NCI-H748 treated with DMSO at 0.1 percent for 48 hours (cell line): ENCODE measurements around the gene CELF3.
A peak's percentile ranks its signal among the peaks of the same experiment; 100 is the strongest.
"Not testable (repeated sequence)": the region's sequence is repeated elsewhere in the genome, so short reads cannot be mapped to it uniquely, and the experiment has no call there.

Experiments
- DNase-seq: peaks from one replicate; lab custom pipeline; 2025; lab: John Stamatoyannopoulos, UW

CELF3 gene

DNA sequence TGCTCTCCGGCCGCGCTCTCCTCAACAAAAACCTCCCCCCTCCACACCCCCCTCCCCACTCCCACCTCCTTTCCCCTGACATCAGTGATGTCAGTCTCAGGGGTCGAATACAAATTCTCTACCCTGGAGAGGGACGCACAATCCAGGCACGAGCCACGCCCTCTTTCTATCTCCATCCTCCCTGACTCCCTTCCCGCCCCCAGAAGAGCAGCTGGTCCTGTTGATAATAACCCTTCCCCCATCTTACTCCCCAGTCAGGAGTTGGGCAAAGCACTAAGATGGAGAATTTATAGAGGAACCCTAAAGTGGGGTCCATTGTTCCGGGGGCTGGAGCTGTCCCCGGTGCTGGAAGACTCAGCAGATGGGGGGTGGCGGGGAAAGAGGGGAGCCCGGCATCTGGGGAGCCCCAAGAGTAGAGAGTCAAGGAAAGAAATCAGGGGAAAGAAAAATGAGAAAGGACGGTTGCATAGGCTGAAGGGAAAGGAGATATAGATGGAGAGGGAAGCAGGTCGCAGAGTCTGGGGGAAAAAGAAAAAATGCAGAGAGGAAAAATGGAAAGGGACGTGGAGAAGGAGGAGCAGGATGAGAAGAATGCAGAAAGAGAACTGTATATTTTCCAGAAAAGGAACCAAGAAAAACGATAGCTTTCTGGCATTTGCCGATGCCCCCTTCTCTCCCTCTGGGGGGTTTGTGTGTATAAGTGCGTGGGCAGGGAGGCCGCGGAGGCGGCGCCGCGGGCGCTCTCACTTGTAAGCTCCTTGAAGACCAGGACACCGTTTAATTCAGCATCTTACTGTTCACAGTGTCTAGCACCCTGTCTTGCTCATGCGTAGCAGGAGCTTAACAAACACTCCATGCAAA is at the start of gene CELF3:
Gene CELF3 (minus strand): TSS at position 33 of the 861 bp plus-strand sequence. CDS start 783 bp downstream, outside the sequence.
- peak; percentile 97 for DNase-seq

DNA sequence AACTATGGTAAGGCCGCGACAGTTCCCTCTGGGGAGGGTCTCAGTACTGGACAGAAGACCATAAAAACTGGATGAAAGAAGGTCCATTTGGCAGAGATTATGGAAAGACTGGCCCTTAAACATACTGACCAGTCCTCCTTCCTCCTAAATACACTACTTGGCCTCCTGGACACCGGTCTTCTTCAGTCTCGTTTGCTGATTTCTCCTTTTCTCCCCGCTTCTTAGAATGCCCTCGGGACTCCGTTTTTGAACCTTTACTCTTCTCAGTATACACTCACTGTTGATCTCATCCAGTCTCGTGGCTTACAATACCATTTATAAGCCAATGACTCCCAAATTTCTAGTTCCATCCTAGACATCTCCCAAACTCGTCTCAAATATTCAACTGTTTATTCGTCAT is 47.4 kb upstream of the CELF3 start:
- no peak for DNase-seq

DNA sequence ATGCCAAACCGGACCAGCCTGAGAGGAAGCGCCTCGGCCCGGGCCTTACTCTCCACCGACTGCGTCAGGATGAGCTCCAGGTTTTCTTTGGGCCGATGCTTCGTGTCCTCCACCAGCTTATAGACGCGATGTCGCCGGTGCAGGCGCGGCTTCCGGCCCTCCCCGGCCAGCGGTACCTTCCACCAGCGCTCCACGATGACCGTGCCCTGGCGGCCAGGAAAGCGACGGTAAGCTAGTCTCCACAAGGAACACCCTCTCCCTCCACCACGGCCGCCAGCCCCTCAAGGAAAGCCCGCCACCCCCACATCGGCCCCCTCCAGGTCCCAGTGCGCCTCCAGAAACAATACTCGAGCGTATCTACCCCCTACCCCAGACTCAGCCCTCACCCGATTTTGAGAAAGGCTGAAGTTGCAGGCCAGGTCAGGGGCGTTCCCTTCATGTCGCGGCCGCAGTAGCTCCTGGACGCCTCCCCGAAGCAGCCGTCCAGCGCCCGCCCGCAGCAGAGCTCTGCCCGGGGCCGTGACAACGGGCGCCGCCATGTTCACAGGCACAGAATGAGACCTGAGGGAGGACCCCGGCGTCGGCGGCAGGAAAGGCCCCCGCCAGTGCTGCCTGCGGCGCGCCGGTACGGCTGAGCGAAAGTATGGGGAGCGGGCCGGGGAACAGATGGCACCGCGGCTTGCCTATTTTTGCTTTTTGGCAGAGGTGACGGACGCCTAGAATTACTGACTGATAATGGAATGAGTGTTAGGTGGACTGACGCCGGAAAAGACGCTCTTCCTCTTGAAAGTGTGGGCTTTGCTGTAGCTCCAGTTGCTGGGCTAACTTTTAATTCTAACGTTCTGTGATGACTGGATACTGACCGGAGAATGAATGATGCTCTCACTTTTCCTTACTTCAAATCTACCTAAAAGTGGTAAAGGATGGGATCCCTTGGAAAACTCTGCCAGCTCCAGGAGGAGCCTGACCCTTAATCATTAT is 46.6 kb upstream of the CELF3 start, which contains the start of gene MRPL9:
Gene MRPL9 (minus strand): TSS at position 556 of the 981 bp plus-strand sequence. CDS start 17 bp downstream, at position 539.
- DNase-seq = peak; percentile 36

DNA sequence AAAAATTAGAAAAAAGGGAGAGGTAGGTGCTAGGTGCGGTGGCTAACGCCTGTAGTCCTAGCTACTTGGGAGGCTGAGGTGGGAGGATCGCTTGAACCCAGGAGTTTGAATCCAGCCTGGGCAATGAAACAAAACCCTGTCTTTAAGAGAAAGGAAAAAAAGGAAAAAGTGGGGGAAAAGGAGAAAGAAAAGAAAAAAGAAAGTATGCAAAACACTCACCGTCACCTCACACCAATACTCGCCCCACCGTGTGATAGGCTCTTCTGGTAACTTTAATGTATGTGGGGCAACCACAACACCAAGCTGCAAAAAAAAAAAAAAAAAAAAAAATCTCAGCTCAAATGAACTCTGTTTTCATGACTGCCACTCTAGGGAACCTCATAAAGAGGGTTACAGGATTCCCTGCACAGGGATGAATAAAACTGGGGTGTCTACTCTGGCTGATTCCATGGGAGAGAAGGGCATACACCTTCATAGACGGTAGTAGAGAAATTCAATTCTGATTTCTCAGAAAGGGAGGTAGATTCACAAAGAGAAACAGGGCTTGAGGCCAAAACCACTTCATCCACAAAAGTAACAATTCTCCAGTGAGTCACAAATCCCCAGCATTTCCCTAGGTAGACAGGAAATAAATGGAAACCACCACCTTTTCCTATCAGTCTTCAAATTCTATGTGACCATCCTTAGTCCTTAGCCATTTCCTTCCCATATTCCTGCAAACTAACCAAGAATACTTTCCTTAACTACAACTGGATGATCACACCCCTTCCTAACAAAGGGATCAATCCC is 44.2 kb upstream of the CELF3 start:
- no peak for DNase-seq

DNA sequence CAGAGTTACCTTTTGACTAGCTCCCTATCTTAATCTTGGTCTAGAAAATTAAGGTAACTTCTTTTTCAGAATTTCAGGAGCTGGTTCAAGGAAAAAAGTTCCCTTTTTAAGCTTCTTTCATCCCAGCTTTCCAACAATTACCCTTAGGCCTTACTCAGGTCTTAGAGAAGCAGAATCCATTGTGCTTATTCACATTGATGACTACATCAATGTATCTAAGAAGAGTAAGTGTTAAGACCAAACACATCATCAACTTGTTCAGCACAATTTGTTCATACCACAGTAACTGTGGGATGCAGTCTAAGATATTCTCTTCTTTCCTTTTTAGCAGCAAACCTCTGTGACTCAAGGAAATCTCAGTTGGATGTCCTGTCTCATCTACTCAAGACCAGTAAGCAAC is 42.6 kb upstream of the CELF3 start:
- no peak for DNase-seq

DNA sequence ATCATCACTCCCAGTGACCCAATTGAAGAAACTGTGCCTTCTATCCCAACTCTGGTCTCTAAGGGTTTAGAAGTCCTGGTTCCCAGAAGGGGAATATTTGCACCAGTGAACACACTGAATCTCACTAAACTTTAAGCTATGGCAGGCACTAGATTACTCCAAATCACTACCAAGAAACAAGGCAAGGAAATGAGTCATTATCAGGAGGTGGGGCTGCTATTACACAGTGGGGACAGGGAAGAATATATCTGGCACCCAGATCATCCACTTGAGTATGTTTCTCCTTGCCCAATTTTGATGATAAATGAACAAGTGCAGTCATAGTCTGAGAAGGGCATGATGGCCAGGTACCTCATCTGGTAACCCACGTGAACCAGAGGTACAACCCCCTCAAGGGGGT is 39.7 kb upstream of the CELF3 start:
- no peak for DNase-seq

DNA sequence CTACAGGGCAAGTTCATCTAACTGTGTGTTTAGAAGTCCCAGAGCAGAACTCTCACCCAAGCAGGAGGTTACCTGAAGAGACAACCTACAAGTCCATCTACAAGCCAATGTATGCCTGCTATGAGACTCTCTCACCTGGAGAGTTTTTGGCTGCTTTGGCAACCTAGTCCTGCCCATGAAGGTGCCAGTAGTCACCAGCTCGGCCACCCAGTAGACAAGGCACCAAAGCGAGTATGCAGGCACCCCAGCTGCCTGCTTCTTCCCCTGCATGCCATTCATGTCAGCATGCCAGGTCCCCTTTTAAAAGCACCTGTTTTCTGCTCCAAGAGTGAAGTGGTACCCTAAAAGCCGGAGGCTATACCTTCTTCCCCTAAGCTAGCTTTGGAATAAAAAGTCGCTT is 24.9 kb upstream of the CELF3 start:
- DNase-seq = no peak

DNA sequence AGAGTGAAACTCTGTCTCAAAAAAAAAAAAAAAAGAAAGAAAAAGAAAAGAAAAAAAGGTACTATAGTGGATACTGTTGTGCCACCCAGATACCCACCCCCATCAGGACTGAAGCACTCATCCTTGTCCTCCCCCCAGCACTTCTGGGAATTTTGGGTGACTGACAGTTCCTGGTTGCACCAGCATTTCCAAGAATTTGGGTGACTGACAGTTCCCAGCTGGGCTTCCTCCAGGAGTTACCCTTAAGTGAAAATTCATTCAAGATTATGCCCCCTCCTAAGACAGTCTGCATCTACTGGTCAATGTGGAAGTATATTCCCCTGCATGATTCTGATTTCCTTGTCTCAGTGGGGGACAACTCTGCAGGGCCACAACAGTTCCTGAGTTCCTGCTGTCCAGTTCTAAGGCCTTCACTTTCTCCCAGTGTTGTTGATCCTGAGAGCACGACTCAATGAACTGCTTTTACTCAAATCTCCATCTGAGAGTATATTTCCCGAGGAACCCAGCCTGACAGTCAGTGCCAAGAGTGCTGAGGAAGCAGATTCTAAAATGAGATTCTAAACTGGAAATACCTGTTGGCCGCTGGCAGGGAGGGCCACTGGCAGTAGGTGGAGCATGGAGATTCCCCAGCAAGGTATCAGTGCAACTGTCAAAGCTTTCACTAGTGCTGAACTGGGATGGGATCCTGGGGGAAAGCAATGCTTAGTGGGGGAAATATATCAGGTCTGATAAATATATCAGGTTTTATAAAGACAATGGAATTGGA is 23.2 kb upstream of the CELF3 start:
- no peak for DNase-seq

DNA sequence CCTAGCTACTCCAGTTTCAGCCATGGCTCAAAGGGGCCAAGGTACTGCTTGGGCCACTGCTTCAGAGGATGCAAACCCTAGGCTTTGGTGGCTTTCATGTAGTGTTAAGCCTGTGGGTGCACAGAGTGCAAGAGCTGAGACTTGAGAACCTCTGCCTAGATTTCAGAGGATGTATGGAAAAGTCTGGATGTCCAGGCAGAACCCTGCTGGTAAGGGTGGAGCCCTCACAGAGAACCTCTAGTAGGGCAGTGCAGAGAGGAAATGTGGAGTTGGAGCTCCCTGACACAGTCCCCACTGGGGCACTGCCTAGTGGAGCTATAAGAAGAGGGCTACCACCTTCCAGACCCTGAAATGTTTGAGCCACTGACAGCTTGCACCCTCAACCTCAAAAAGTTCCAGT is 20.9 kb upstream of the CELF3 start:
- DNase-seq = no peak

DNA sequence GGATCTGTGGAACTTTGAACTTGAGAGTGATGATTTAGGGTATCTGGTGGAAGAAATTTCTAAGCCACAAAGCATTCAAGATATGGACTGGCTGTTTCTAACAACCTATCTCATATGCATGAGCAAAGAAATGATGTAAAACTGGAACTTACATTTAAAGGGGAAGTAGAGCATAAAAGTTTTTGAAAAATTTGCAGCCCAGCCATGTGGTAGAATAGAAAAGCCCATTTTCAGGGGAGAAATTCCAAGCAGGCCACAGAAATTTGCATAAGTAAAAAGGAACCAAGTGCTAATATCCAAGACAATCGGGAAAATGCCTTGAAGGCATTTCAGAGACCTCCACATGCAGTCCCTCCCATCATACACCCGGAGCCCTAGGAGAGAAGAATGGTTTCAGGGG is 20.4 kb upstream of the CELF3 start:
- no peak for DNase-seq

DNA sequence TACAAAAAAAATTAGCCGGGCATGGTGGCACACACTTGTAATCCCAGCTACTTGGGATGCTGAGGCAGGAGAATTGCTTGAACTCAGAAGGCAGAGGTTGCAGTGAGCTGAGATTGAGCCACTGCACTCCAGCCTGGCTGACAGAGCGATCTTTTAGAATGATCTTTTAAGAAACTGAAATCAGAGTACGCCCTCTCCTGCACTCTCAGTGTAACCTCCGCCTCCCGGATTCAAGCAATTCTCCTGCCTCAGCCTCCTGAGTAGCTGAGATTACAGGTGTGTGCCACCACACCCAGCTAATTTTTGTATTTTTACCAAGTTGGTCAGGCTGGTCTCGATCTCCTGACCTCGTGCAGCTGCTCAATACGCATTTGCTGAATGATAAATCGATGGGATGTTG is 17.4 kb upstream of the CELF3 start:
- DNase-seq = not testable (repeated sequence)

DNA sequence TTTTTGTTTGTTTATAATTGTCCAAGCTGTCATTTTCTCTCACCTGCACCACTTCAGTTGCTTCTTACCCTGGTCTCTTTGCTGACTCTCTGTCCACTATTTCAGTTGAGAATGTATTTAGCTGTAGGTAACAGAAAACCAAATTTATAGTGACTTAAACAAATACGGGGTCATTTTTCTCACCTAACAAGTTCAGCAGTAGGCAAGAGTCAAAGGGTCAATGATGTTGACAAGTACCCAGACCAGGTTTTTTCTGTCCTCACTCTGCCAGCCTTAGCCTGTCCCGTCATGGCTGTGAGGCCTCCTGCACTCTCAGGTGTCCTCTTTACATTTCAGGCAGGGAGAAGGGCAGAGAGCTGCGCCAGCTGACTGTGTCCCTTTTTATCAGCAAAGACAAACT is 16.5 kb upstream of the CELF3 start:
- DNase-seq = no peak

DNA sequence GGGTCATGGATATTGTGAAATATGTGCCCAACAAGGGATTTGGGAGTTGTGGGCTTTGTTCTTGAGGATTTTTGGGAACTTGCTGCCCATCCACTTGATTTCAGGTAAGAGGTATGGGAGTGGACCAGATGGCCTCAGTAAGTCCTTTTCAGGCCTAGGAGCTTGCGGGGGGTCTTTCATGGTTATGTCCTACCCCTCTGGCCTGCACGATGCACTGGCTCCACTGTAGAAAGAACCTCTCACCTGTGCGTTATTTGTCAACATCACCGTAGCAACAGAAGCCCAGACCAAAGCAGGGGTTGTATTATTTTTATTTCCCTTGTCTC is 13.3 kb upstream of the CELF3 start:
- no peak for DNase-seq

DNA sequence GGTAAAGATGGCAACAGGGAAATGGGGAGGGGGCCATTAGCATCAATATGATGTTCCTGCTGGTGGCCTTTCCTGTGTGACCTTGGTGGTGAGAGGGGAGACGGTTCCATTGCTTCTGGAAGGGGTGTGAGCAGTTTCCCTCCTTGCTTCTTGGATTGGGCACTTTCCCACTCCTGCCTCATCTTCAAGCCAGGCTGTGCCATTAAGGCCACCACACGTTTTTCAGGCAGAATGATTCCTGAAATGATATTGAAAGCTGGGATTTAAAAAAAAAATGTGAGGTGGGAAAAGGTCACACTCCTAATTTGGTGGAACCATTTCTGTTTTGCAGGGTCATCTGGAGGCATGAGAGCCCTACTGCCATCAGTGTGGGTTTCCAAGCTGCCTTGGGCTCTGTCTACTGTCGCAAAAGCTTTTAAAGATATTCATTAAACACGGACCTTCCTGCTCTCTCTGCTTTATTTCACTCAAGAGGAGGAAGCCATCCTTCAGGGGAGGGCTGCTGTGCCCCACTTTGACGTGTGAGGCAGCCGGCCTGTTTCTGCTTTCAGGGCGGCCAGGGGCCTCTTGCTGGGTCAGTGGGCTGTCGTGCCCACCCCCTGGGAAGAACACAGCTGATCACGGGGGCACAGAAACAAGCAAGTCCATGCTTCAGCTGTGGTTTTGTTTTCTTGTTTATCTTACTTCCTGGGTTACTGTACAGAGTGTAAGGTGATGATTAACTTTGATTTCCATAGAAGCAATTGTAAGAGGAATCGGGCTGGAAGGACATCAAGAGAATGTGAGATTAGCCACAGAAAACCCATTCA is 12.8 kb upstream of the CELF3 start:
- DNase-seq = no peak

DNA sequence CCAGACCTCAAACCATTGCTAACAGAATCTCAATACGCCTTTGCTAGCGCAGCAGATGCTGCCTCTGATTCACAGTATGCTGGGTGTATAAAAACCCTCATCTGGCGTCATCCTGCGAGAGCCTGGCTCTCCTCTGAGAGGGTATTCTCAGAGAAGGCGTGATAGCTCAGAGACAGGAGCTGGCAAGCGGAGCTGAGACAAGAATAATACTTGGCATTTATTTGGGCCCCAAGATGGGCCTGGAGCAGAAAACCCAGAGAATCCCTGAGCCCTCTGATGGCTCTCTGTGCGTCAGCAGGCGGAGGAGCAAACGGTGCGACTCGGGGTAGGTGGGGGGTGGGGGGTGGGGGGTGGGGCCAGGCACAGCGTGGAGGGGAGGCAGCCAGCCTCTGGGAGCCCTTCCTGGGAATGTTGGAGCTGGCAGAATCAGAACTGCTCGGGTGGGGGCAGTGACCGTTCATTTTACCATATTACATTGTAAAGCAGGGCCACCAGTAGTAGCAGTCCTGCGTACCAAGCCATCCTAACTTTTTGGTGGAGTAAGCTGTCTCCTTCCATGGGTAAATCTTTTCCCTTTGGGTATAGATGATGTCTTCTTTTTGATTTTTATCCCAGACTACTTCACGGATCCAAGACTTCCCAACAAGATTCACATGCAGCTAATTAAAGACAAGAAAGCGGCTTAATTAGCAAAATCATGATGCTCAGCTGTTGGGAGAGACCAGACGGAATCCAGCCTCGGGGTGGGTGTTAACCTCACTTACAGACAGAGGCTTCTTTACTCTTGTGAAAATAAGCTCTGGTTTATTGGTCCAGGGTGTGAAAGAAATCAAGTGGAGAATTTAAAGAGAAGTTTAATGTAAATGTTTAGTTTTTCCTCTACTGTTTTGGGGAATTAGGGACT is 11.8 kb upstream of the CELF3 start:
- no peak for DNase-seq

DNA sequence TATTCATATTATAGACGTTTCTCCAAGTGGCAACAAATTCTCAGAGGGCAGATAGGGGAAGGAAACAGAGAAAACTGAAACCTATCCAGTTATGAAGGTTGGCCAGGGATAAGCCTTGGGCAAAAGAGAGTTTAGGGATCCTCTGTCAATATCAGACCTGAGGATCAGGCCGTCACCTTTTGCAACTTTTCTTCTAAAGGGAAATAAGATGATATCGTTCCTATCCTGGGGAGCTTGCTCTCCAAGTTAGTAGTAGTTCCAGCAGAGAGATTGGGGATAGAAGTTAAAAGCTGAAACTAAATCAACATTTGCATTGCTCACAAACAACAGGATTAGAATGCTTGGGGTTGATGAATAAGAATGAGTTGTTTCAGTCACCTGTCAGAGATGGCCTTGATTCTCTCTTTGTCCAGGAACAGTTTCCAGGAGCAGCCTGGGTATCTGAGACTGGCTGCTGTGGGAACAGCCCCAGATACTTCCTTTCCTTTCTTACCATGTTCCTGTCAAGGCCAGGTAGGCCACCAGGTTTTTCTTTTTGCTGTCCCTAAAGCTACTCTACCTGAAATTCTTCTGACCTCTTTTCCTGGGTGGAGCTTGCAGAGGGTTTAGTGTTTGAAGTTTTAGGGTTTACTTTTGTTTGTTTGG is 7.2 kb upstream of the CELF3 start:
- DNase-seq = no peak

DNA sequence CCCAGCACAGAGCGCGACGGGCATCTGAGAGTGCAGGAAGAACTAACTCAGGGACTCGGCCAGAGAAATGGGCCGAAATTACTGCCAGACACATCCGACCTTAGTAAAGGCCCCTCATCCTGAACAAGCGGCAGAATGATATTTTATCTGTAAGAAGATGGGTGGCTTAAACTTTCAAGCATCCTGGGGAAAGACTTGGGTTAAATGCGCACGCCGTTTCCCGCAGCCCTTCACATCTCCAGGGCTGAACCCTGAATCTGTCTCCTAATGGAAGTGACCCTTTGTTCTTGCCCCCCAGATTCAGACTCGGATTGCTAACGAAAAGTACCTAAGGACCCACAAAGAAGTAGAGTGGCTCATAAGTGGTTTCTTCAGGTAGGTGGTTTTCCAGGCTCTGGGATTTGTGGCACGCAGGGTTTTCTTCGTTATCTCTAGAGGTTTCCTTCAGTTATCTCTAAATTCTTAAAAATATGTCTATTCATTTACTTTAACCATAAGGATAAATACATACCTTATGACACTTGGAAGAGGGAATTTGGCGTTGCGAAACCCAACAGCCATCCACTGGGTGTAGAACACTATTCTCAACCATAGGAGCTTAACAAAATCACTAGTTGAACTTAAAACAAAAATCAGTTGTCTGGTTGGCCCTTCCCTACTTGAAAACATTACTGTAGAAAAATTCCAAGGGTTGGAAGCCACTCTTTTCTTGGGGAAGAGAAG is 5.3 kb upstream of the CELF3 start:
- DNase-seq = no peak
